ENCODE measurements around the gene MANEAL.
A peak's percentile ranks its signal among the peaks of the same experiment; 100 is the strongest.

MANEAL gene

DNA sequence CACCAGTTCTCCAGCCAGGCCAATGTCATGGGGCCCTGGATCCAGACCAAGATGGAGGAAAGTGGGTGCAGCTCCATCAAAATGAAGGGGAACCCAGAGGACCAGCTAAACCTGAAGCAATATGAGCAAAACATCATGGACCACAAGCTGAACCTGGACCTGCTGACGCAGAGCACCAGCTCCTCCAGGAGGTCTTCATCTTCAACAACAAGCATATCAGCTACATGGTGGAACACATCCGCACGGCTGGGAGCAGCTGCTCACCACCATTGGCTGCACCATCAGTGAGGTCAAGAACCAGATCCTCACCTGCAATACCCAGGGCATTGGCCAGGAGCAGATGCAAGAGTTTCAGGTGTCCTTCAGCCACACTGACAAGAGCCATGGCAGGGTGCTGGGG lies 15.0 kb upstream of the MANEAL start:
- no peak for DNase-seq (ENCODE audit: extremely low read depth in 1 of 2, low read depth in 1 of 2)

- DNase-seq (ENCODE audit: extremely low read depth in 1 of 2, low read depth in 1 of 2): no peak
Measured at GRCh38 chr1:37782491-37782890, 11.2 kb upstream of the MANEAL start.

DNA sequence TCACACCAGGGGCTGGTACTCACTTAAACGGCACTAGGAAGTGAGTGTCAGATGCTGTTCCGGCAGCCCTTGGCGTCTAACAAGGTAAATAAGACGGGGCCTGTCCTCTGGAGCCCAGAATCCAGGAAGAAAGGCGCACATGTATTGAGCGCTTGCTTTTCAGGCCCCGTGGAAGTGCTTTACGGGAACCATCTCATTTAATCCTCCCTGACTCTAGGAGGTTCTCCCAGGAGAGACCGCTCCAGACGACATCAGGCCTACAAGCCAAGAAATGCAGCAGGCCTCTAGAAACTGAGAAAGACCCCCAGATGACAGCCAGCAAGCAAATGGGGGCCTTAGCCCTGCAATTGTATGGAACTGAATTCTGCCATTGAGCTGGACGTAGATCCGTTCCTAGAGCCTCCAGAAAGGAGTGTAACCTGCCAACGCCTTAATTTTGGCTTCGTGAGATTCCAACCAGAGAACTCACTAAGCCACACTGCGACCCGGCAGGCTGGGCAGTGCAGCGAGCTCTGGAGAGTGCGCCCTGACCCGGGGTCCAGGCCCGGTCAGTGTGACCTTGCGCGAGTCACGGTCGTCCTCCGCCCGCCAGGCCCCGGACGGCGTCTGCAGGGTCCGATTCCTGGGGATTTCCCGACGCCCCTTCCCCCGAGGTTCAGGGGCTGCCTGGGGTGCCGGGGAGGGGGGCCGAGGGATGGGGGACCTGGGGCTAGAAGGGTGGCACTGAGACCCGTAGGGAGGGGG lies 532 bp upstream of the MANEAL start:
- no peak for DNase-seq (ENCODE audit: extremely low read depth in 1 of 2, low read depth in 1 of 2)

DNA sequence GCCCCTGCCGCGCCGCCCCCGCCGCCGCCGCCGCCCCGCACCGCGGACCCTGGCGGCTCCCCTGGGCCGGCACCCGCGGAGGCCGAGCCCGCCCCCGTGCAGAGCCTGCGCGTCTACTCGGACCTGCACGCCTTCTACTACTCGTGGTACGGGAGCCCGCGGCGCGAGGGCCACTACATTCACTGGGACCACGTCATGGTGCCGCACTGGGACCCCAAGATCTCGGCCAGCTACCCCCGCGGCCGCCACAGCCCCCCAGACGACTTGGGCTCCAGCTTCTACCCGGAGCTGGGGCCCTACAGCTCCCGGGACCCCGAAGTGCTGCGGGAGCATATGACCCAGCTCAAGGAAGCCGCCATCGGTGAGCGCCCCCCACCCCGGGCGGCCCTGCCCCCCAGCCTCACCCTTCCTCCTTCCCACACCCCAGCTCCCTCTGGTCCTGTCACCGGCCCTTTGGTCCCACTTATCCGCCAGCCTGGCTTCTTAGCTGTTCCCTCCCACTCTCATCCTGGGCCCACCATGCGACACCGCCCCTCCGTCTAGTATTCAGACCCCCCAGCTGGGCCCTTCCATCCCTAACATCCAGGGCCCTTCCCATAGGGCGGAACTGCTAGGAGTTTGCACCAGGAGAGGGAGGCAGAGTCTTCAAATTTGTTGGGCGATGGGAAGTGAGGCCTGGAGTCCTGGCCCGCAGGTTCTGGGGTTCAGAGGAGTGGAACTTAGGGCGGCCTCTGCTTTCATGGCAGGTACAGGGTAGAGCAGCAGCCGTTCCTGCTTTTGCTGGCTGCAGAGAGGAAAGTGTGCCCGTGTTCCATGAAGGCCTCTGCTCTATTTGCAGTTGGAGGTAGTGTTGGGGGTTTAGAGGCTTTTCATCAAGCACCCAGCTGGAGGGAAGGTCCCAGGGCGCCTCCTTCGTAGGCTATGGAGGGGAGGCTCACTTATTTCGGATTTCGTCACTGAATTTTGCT lies 1.0 kb downstream of the MANEAL start:
- DNase-seq (ENCODE audit: extremely low read depth in 1 of 2, low read depth in 1 of 2): no peak

DNA sequence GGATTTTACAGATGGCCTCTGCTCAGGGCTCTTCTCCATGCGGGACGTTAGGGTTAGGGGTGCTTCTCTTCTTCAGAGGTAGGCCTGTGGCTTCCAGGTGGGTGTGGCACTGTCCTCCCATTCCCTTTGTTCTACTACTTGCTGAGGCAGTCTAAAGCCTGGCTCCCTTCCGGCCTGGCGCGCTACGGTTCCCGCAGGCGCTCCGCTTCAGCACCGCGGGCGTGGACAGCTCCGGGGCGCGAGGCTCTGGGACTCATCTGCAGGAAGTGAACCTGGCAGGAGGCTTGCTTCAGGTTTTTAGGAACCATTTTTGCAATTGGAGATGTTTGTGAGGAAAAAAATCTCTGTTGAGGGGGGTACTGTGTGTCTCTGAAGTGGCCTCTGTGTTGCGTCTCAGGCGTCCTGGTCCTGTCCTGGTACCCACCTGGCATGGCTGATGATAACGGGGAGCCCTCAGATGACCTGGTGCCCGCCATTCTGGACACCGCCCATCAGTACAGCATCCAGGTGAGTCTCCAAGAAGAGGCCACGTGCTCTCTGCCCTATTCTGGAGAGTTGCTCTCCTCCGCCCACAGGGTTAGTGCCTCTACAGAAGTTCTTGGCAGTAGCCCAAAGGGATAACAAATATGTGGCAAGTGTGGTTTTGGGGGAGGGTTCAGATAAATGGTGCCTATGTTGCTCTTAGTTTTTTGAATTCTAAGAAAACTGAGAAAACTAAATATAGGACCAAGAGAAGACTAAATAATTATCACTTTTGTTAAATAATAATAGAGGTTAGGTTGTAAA lies 1.9 kb downstream of the MANEAL start:
- no peak for DNase-seq (ENCODE audit: extremely low read depth in 1 of 2, low read depth in 1 of 2)

DNA sequence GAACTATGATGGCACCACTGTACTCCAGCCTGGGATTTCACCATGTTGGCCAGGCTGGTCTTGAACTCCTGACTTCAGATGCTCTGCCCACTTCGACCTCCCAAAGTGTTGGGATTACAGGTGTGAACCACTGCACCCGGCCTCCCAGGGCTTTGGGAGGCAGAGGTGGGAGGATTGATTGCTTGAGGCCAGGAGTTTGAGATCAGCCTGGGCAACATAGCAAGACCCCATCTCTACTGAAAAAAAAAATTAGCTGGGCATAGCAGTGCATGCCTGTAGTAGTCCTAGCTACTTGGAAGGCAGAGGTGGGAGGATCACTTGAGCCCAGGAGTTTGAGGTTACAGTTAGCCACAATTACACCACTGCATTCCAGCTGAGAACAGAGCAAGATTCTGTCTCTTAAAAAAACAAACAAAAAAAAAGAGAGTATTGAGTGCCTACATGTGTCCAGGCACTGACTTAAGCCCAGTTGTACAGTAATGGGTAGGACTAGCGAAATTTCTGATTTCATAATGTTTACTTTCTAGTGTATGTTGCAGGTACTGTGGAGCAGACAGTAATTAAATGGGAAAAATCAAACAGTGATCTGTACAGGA lies 4.2 kb downstream of the MANEAL start:
- no peak for DNase-seq (ENCODE audit: extremely low read depth in 1 of 2, low read depth in 1 of 2)

DNA sequence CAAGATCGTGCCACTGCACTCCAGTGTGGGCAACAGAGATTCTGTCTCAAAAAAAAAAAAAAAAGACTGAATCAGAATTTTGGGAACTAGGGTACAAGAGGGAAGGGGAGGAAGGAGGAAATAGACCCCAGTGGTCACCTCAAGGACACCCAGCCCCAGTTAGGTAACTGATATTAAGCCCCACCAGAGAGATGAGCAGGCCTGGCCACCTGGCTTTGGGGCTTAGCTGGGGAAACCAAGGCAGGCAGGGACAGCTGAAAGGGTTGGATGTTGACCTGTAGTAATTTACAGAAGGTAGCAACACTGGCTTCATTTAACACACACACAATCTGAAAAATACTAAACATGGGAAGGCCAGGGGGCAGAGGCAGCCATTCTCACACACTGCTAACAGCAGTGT lies 8.8 kb downstream of the MANEAL start:
- DNase-seq (ENCODE audit: extremely low read depth in 1 of 2, low read depth in 1 of 2): no peak

DNA sequence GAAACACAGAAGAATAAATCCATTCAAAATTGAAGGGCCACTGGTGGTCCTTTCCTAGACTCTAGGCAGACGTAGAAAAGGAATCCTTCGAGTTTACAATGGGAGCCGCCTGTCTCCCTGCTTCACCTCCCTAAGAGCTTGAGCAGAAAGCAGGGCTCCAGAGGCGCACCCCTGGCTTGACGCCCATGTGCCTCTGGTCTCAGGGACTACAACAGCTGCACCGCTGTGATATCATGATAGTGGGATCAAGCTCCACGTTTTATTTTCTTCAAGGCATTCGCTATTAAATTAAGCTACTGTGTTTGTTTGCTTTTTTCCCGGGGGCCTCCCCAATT lies 13.5 kb downstream of the MANEAL start:
- DNase-seq (ENCODE audit: extremely low read depth in 1 of 2, low read depth in 1 of 2): no peak

DNA sequence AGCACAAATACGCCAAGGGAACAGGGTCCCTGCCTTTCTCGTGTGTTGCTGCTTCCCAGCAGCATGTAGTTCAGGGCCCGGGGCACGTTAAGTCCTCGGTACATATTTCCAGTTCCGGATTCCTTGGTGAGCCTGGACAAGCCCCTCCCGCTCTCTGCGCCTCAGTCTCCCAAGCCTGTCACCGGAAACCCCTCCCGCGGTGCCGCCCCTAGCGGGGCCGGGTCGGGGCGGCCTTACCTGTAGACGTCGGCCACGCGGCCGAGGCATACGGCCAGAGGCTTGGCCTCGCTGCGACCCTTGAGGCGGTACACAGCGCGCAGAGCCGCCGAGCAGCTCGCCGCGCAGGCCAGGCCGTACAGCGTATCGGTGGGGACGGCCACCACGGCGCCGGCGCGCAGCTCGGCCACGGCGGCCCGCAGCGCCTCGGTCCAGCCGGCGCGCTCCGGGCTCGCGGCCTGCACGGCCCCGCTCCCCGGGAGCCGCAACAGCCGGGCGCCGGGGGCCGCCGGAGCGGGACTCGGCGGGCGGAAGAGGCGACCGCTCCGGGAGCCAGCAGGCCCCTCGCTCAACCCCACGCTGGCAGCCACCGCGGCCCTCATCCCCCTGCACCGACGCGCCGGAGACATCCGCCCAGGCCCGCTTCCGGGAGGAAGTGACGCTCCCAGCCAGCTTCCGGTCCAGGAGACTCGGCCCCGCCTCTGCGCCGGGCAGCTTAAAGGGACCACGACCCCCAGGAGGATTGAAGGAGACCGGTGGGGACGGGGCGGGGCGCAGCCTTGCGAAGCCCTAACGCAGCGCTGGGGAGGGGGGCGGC lies 14.1 kb downstream of the MANEAL start, which contains the start of the genes C1orf122 and YRDC:
TSS of gene C1orf122 (plus strand) at position 236 of the 814 bp plus-strand sequence. CDS start 615 bp downstream, outside the sequence.
TSS of gene YRDC (minus strand) at position 654 of the 814 bp plus-strand sequence. CDS start at position 626, 28 bp downstream.
- peak; percentile 80 to 89 for DNase-seq (ENCODE audit: extremely low read depth in 1 of 2, low read depth in 1 of 2)

DNA sequence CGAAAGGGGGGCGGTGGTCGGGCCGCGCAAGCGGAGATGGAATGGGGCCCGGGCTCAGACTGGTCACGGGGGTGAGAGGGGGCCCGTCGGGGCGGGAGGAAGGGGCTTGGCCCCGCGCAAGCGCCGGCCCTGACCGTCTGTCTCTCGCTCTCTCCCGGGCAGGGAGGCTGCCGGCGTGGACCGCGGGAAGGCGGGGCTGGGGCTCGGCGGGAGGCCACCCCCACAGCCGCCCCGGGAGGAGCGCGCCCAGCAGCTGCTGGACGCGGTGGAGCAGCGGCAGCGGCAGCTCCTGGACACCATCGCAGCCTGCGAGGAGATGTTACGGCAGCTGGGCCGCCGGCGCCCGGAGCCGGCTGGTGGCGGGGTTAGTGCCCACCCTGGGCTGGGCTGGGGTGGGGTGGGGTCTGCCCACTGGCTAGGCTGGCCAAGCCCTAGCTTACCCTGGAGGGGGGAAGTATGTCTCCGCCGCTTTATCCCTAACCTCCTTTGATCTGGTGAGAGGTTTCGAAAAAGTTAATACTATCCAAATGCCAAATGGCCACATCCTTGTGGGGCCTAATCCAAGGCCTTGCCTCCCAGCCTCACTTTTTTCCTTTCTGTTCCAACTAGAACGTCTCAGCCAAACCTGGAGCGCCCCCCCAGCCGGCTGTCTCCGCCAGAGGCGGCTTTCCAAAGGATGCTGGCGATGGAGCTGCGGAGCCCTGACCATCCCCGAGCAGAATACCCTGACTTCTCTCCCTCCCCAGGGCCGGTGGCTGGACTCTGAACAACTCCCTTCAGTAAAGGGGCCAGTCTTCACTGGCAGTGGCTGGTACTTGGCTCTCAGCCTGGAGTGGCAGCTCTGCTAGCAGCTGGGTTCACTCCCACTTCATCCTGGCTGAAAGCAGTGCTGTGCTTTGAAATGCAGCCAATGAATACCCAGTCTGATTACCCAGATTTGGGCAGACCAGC lies 15.0 kb downstream of the MANEAL start:
- DNase-seq (ENCODE audit: extremely low read depth in 1 of 2, low read depth in 1 of 2): no peak

- DNase-seq (ENCODE audit: extremely low read depth in 1 of 2, low read depth in 1 of 2): no peak
Measured at GRCh38 chr1:37809942-37810341, 16.3 kb downstream of the MANEAL start.

DNA sequence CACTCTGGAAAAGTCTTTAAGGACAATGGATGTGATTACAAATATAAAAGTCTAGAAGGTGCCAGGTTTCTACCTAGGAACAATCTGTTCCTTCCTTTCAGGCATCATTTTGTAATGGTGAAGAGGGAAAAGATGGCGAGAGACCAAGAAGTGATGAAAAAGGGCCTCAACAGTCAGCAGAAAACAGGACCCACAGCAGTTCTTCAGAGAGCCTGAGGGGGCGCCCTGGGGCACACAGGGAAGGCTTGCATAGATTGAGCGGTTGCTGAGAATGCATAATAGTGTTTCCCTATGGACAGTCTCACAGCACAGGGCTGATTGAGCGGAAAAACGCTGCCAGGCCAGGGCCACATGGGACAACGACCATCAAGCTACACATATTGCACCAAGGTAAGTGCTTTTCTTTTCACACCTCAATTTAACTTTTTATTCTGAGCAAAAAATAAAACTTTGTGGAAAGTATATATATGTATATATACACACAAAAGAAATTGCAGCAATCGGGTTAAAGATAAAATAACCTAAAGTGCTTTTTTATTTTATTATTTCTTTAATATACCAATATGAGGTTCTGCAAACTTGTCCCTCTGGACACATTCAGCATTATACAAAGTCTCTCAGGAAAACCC lies 17.5 kb downstream of the MANEAL start:
- DNase-seq (ENCODE audit: extremely low read depth in 1 of 2, low read depth in 1 of 2): no peak

- DNase-seq (ENCODE audit: extremely low read depth in 1 of 2, low read depth in 1 of 2): no peak
Measured at GRCh38 chr1:37813529-37814145, 20.0 kb downstream of the MANEAL start.

DNA sequence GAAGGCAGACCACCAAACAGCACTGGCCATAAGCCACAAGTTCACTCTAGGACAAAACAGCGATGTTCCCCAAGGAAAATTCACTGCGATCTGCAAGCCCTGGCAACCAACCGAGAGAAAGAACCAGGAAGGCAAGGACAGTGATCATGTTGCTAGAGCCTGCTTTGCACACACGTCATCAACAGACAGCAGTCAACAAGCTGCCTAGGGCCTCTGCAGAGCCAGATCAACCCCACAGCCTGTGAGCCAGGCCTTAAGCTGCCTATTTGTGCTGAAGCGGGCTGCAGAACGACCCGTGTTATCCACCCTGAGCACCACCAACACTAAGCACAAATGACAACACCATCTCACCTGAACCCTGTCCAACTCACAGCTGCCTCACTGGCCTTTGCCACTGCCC lies 20.6 kb downstream of the MANEAL start:
- DNase-seq (ENCODE audit: extremely low read depth in 1 of 2, low read depth in 1 of 2): no peak

GRCh38 chr1:37817481-37817880 lies 23.8 kb downstream of the MANEAL start:
- no peak for DNase-seq (ENCODE audit: extremely low read depth in 1 of 2, low read depth in 1 of 2)

DNA sequence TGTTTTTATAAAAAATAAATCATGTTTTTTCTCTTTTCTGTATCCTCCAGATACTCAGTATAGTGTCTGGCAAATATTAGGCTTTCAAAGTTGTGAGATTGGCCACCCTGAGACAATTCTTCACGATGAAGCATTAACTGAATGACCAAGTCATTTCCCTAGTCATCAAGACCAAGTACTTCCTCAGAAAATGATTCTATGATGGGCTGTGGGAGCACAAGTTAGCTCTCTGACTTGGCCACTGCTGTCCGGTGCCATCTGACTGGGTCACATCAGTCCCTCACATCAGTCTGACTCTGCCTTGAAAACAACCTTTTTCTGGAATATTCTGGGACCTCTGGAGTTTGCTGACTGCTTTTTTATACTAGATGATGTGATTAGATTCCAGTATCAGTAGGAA lies 27.8 kb downstream of the MANEAL start:
- no peak for DNase-seq (ENCODE audit: extremely low read depth in 1 of 2, low read depth in 1 of 2)

- no peak for DNase-seq (ENCODE audit: extremely low read depth in 1 of 2, low read depth in 1 of 2)
Measured at GRCh38 chr1:37822906-37823815, 29.5 kb downstream of the MANEAL start.
